Naive B cell (primary cell): ENCODE measurements around the gene FCF1. TPM values are rescaled to one million over a fixed set of nuclear protein-coding genes. Genes with fewer than 3 reads are reported as not detected.
"Not testable (repeated sequence)": the region's sequence is repeated elsewhere in the genome, so short reads cannot be mapped to it uniquely, and the experiment has no call there.

Experiments used
- ATAC-seq, 2 donors: fragments of 150-1000 bp; cut with Tn5 transposase; 2 replicates each; pipeline ENCODE4 v1.10.0; 2021; ENCODE audit warnings: low read depth in 2 of 2, mild to moderate bottlenecking in 2 of 2, moderate library complexity in 2 of 2
- DNase-seq: peaks from one replicate; pipeline ENCODE4 v3.0.0; 2022
- H3K27ac Mint-ChIP-seq, 6 donors: one replicate each; pipeline ENCODE4 v1.8.0; 2020 to 2022; ENCODE audit warnings: mild to moderate bottlenecking in 6 of 6, mixed read lengths in 6 of 6, moderate library complexity in 5 of 6, inconsistent platforms in 2 of 6
- H3K27me3 Mint-ChIP-seq, 3 donors: one replicate each; pipeline ENCODE4 v1.8.0; 2021 to 2022; ENCODE audit warnings: mixed read lengths in 3 of 3, mild to moderate bottlenecking in 1 of 3
- H3K36me3 Mint-ChIP-seq, 2 donors: one replicate each; pipeline ENCODE4 v1.8.0; 2020 to 2022; ENCODE audit warnings: mixed read lengths in 2 of 2, inconsistent platforms in 1 of 2, mild to moderate bottlenecking in 1 of 2
- H3K4me1 Mint-ChIP-seq, 3 donors: one replicate each; pipeline ENCODE4 v1.8.0; 2020 to 2022; ENCODE audit warnings: mixed read lengths in 3 of 3, inconsistent platforms in 1 of 3, mild to moderate bottlenecking in 1 of 3, moderate library complexity in 1 of 3
- H3K4me3 Mint-ChIP-seq, 8 donors: one replicate each; pipeline ENCODE4 v1.8.0; 2020 to 2022; ENCODE audit warnings: mild to moderate bottlenecking in 8 of 8, mixed read lengths in 8 of 8, moderate library complexity in 8 of 8, inconsistent platforms in 2 of 8
- H3K9me3 Mint-ChIP-seq, 7 donors: one replicate each; pipeline ENCODE4 v1.8.0; 2020 to 2022; ENCODE audit warnings: mixed read lengths in 7 of 7, mild to moderate bottlenecking in 5 of 7, inconsistent platforms in 2 of 7, moderate library complexity in 1 of 7
- polyA plus RNA-seq, 6 donors: library from polyadenylated mRNA; unstranded; fragments of 300-500 nt; fragmentation: Illumina TruSeq; gene quantifications; one replicate each; pipeline ENCODE4 v1.2.3, GENCODE V29; 2021; ENCODE audit warnings: low read depth in 6 of 6

FCF1 gene
- polyA plus RNA-seq, 6 donors from 2014 or later = 28.3 to 42.3 (median 33.8) TPM

GRCh38 chr14:74754899-74755298 is 42.0 kb downstream of the FCF1 start:
- no peak for ATAC-seq
- Mint-ChIP-seq H3K9me3 (peaks cover 5 to 21% (median 15%) of the 10 kb centered on the region in 7 donors), H3K4me1 (no peaks in the 10 kb centered on the region), H3K27ac (no peak overlapping the region), H3K36me3 (peaks cover 0 to 17% of the 10 kb centered on the region in 2 donors), H3K27me3 (no peaks in the 10 kb centered on the region), H3K4me3 (no peak overlapping the region)
- DNase-seq = no peak

GRCh38 chr14:74756326-74756725 is 43.4 kb downstream of the FCF1 start:
- Mint-ChIP-seq H3K27me3 (no peaks in the 10 kb centered on the region), H3K27ac (no peak overlapping the region), H3K9me3 (peaks cover 5 to 21% (median 15%) of the 10 kb centered on the region in 7 donors), H3K36me3 (peaks cover 0 to 17% of the 10 kb centered on the region in 2 donors), H3K4me1 (no peaks in the 10 kb centered on the region), H3K4me3 (no peak overlapping the region)
- no peak for DNase-seq
- no peak for ATAC-seq

GRCh38 chr14:74758505-74758904 is 45.6 kb downstream of the FCF1 start:
- H3K9me3 Mint-ChIP-seq, H3K27me3 Mint-ChIP-seq, ATAC-seq, DNase-seq, H3K36me3 Mint-ChIP-seq, H3K4me3 Mint-ChIP-seq, H3K27ac Mint-ChIP-seq: not testable (repeated sequence)
- H3K4me1 Mint-ChIP-seq = peaks cover 6 to 12% (median 6%) of the 10 kb centered on the region in 3 donors

- Mint-ChIP-seq H3K27me3 (no peaks in the 10 kb centered on the region), H3K4me3 (peak within 1 kb of the TSS; percentile 86 to 99 (median 96)), H3K4me1 (peaks cover 35 to 56% (median 41%) of the 10 kb centered on the region in 3 donors), H3K36me3 (peaks cover 0 to 5% of the 10 kb centered on the region in 2 donors), H3K27ac (peak within 1 kb of the TSS; percentile 92 to 99 (median 96)), H3K9me3 (no peaks in the 10 kb centered on the region)
- ATAC-seq (peak; percentile 87 to 88), DNase-seq (peak; percentile 93)
Observed at GRCh38 chr14:74762917-74763802, 50.2 kb downstream of the FCF1 start, which contains the start of gene YLPM1. Gene YLPM1 (plus strand): TSS chr14:74763316. CDS start chr14:74763490, 174 bp downstream.

- Mint-ChIP-seq H3K27ac (peak overlapping the region; percentile 61 to 99 (median 95)), H3K36me3 (peaks cover 0 to 5% of the 10 kb centered on the region in 2 donors), H3K4me3 (peak overlapping the region; percentile 86 to 99 (median 96)), H3K27me3 (no peaks in the 10 kb centered on the region), H3K4me1 (peaks cover 40 to 62% (median 48%) of the 10 kb centered on the region in 3 donors), H3K9me3 (no peaks in the 10 kb centered on the region)
- DNase-seq (no peak), ATAC-seq (no peak)
Observed at GRCh38 chr14:74763803-74764531, 51.0 kb downstream of the FCF1 start.

- H3K27ac Mint-ChIP-seq = peak overlapping the region in 3 of 6 donors; percentile 55 to 94 (median 93)
- H3K36me3 Mint-ChIP-seq = peaks cover 0 to 5% of the 10 kb centered on the region in 2 donors
- ATAC-seq (no peak), DNase-seq (no peak)
- no peaks in the 10 kb centered on the region for H3K27me3 Mint-ChIP-seq
- H3K4me3 Mint-ChIP-seq = peak overlapping the region; percentile 86 to 99 (median 96)
- H3K9me3 Mint-ChIP-seq = no peaks in the 10 kb centered on the region
- H3K4me1 Mint-ChIP-seq = peaks cover 42 to 71% (median 52%) of the 10 kb centered on the region in 3 donors
Observed at GRCh38 chr14:74765721-74766120, 52.8 kb downstream of the FCF1 start.

- peak overlapping the region in 5 of 6 donors; percentile 6 to 53 (median 35) for H3K27ac Mint-ChIP-seq
- no peaks in the 10 kb centered on the region for H3K9me3 Mint-ChIP-seq
- DNase-seq = no peak
- H3K4me1 Mint-ChIP-seq = peaks cover 29 to 44% (median 44%) of the 10 kb centered on the region in 3 donors
- H3K36me3 Mint-ChIP-seq = no peaks in the 10 kb centered on the region
- ATAC-seq = no peak
- H3K4me3 Mint-ChIP-seq = no peak overlapping the region
- H3K27me3 Mint-ChIP-seq = no peaks in the 10 kb centered on the region
Observed at GRCh38 chr14:74771399-74771798, 58.5 kb downstream of the FCF1 start.

- Mint-ChIP-seq H3K9me3 (no peaks in the 10 kb centered on the region), H3K4me1 (peaks cover 9 to 14% (median 12%) of the 10 kb centered on the region in 3 donors), H3K4me3 (no peak overlapping the region), H3K27ac (peak overlapping the region in 4 of 6 donors; percentile 4 to 72 (median 42)), H3K36me3 (peaks cover 12 to 31% of the 10 kb centered on the region in 2 donors), H3K27me3 (no peaks in the 10 kb centered on the region)
- no peak for DNase-seq
- ATAC-seq = no peak
Observed at GRCh38 chr14:74784634-74785033, 71.7 kb downstream of the FCF1 start.

- Mint-ChIP-seq H3K9me3 (no peaks in the 10 kb centered on the region), H3K36me3 (peaks cover 12 to 31% of the 10 kb centered on the region in 2 donors), H3K4me1 (peaks cover 9 to 14% (median 12%) of the 10 kb centered on the region in 3 donors), H3K27ac (peak overlapping the region; percentile 34 to 74 (median 72)), H3K27me3 (no peaks in the 10 kb centered on the region), H3K4me3 (no peak overlapping the region)
- ATAC-seq (no peak), DNase-seq (no peak)
Observed at GRCh38 chr14:74785056-74785613, 72.2 kb downstream of the FCF1 start.

- H3K4me1 Mint-ChIP-seq = peaks cover 12 to 18% (median 13%) of the 10 kb centered on the region in 3 donors
- peaks cover 9 to 32% of the 10 kb centered on the region in 2 donors for H3K36me3 Mint-ChIP-seq
- peak overlapping the region in 1 of 6 donors; percentile 71 for H3K27ac Mint-ChIP-seq
- peaks cover 0 to 5% (median 0%) of the 10 kb centered on the region in 7 donors for H3K9me3 Mint-ChIP-seq
- no peak overlapping the region for H3K4me3 Mint-ChIP-seq
- no peak for DNase-seq
- ATAC-seq = no peak
- no peaks in the 10 kb centered on the region for H3K27me3 Mint-ChIP-seq
Observed at GRCh38 chr14:74786796-74787315, 73.9 kb downstream of the FCF1 start.
